T-helper 1 cell treated with Interleukin-12 subunit alpha and Interleukin-12 subunit beta and Interleukin-4 antibody, amounts not matched to agents 30 ng/mL and 1 ng/mL, for 36 hours (primary cell): ENCODE data around the gene SCART1. TPM values are rescaled to one million over a fixed set of nuclear protein-coding genes. Genes with fewer than 3 reads are reported as not detected.
"Not testable (repeated sequence)": the region's sequence is repeated elsewhere in the genome, so short reads cannot be mapped to it uniquely, and the experiment has no call there.

Experiments
- intact Hi-C: fragments of 100-400 bp; cut with micrococcal nuclease; formaldehyde crosslinking; loops from one replicate; pipeline ENCODE4 v1.15.1; 2024
- total RNA-seq: library from RNA; stranded (reverse); gene quantifications from 2 replicates; pipeline ENCODE4 v1.2.3, GENCODE V29; 2022

Gene SCART1
- total RNA-seq, 1 donor from 2014 or later, result 1.6 TPM

DNA sequence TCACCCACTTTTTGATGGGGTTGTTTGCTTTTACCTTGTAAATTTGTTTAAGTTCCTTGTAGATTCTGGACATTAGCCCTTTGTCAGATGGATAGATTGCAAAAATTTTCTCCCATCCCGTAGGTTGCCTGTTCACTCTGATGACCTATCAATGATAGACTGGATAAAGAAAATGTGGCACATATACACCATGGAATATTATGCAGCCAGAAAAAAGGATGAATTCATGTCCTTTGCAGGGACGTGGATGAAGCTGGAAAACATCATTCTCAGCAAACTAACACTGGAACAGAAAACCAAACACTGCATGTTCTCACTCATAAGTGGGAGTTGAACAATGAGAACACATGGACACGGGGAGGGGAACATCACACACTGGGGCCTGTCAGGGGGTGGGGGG is 15.5 kb downstream of the SCART1 start:
- intact Hi-C loops, result not testable (repeated sequence)

DNA sequence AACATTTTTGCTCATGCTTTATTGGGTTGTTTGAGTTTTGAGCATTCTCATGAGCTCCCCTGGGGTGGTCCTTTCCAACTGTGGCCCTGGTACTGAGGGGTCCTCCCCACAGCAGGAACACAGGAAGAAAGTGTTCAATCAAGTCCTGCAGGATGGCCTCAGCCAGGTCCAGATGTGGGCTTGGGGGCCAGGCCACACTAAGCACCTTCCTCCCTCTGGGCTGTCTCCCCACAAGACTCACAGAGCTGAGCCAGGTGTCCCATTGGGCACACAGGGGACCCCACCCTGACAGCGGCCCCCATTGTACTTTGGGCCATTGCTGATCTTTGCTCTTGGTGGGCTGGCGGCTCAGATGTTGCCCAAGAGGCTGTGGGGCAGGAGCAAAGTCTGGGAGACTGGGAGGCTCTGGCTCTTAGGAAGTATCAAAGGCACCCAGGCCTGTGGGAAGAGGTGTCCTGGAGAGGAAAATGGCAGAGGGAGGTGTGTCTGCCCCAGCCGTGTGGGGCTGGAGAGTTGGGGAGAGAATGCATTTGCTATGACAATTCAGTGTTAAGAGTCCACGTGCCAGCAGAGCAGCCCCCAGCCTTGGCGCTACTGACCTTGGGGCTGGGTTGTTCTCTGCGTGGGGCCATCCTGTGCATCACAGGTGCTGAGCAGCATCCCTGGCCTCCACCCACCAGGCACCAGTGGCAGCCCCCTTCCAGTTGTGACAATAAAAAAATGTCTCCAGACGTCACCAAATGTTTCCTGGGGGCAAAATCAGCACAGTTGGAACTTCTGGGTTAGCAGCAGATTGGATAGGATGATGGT is 17.8 kb downstream of the SCART1 start:
- intact Hi-C loops, result no loop called here

DNA sequence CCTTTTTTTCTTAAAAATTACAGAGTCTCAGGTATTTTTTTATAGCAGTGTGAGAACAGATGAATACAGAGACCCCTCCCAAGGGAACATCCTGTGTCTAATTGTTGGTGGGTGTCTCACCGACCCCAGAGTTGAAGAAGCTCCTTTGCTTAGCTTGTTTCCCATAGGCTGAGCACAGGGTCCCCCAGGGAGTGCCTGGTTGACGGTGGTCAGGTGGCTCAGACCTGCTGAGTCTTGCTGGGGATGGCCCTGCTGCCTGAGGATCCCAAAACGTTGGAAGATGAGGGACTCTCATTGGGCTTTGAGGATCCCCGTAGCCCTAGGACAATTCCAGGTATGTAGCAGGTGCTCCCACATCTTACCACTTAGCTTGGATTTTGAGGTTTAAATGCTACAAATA is 19.5 kb downstream of the SCART1 start:
- intact Hi-C loops, result no loop called here

DNA sequence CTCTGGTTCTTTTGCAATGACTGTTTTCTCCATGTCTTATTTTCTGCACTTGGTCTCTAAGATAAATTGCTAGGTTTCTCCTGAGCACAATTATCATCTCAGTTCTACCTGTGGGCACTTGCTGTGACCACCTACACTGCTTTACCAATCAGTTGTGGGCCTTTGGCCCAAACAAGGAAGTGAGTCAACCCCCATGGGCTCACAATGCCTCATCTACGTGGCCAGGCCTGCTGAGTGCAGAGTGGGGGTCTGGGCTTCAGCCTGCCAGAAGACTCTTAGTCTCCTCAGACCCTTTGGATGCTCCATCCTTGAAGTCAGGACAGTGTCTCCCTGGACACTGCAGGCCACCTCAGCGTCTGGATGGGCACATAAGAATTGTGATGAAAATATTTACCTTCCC is 20.3 kb downstream of the SCART1 start:
- intact Hi-C loops, result no loop called here

DNA sequence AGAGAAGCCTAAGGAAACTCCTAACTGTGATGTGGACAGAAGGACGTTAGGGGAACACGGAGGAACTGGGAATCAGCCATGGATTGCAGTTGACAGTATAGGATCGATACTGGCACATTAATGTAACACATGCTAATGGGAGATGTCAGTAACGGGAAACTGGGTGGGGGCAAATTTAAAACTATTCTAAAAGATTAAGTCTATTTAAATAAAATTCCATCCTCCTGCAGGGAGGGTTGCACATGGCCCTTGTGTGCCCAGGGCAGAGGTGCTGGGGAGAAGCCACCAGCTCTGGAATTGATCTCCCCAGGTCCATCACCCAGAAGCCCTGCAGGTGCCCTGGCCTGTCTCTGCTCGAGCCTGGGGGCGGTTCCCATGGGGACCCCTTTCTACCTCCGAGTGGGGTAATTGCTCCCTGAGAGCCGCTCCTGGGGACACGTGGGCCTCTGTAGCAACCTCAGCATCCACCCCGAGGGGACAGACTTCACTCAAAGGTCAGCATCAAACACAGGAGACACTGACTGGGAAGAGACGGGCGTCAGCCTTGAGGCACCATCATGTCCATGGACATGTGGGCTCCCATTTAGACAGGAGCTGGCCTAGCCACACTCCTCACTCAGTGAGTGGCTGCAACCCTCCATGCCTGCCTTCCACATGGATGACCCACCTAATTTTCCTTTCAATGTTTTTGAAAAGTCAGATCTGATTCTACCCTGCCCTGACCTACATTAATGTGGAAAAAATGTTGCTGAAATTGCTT is 21.1 kb downstream of the SCART1 start:
- intact Hi-C loops, result no loop called here

DNA sequence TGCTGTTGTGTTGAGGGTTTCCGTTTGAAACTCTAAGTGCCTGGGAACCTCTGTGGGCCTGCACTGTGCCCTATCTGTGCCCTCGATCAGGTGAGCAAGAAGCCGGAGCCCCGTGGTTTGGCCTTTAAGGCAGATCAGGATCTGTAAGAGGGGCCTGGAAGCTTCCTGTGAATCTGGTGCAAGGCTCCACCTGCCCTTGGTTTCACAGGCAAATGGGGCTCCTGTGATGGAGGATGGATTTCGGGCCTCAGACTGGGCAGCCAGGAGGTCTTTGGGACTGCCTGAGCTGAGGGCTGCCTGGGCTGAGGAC is 21.6 kb downstream of the SCART1 start:
- intact Hi-C loops, result no loop called here

DNA sequence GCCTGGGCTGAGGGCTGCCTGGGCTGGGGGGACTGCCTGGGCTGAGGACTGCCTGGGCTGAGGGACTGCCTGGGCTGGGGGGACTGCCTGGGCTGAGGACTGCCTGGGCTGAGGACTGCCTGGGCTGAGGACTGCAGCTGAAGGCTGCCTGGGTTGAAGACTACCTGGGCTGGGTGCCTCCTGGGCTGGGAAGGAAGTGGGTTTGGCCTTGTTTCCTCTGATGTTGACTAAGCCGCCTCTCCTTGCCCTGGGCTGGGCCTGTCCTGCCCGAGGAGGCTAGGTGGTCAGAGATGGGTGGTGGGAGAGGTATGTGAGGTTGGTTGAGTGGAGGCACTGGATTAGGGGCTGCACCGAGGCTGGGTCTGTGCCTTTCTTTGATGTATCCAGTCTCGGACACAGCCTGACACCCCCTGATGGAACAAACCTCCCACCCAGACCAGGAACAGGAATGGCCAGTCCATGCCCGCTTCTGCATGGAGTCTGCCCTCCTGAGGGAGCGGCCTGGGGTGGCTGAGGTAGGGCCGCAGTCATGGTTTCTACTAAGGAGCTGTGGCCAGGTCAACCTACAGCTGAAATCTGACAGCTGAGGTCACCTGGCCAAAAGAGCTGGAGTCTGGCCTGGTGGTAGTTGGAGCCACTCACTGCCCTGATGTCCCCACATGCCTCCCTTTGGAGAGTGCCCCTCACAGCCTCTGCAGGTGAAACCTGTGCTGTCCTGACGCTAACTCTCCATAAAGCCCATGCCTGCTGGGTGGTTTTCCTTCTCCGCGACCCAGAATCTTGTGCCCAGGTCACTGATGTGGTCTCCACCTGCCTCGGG is 22.3 kb downstream of the SCART1 start:
- intact Hi-C loops, result no loop called here

DNA sequence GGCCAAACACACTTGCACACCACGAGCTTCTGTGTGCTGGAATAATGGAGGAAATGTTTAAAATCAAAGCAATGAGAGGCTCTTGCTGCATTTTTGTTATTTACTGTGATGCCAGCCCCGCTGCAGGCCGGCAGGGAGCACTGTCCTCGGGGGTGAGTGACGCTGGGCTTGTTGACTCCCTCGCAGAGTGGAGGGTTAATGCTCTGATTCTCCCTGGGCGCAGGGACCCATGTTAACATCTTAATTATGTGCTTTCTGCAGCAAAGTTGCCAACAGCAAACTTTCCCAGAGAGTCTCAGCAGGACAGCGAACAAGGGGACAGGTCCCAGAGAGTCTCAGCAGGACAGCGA is 22.9 kb downstream of the SCART1 start:
- intact Hi-C loops, result no loop called here

DNA sequence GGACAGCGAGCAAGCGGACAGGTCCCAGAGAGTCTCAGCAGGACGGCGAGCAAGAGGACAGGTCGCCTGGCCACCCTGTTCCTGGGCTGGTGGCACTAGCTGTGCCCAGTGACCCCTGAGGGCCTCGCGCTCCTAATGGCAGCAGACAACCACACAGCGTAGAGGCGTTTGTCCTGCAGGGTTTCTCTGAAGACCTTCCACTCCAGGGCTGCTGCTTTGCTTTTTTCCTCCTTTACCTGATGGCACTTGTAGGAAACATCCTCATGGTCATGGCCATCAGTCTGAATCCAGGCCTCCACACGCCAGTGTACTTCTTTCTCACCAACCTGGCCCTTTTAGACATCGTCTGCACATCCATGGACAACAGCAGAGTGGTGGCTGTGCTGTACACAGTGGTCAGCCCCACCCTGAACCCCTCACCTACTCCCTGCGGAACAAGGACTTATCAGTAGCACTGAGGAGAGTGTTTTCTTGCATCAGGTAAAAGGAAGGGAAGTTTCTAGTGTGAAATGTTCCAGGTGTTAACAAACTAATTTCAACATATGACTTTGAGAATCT is 27.4 kb downstream of the SCART1 start:
- intact Hi-C loops, result no loop called here

DNA sequence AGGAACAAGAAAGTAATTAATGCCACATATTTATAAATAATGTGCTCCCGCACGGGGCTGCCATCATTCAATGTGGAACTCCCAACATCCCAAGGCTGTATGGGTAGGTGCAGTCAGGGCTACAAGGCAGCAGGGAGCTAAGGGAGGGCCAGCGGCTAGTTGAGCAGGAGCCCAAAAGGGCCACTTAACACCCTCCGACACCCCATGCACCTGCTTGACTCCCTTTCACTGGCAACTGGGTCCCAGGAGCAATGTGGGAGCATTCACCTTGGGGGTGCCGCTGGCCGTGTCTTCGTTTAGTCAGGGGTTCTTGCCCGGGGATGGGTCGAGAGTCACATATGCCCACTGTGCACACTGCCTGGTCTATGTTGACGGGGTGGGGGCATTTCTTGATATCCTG is 27.9 kb downstream of the SCART1 start:
- intact Hi-C loops, result no loop called here

DNA sequence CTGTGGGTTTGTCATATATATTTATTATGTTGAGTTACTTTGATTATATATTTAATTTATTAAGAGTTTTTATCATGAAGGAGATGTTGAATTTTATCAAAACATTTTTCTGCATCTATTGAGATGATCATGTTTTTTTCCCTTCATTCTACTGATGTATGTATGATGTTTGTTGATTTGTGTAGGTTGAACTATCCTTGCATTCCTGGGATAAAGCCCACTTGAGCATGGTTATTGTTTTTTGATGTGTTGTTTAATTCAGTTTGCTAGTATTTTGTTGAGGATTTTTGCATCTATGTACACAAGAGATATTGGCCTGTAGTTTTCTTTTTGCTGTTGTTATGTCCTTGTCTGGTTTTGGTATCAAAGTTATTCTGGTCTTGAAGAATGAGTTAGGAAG is 31.1 kb downstream of the SCART1 start:
- intact Hi-C loops, result no loop called here

DNA sequence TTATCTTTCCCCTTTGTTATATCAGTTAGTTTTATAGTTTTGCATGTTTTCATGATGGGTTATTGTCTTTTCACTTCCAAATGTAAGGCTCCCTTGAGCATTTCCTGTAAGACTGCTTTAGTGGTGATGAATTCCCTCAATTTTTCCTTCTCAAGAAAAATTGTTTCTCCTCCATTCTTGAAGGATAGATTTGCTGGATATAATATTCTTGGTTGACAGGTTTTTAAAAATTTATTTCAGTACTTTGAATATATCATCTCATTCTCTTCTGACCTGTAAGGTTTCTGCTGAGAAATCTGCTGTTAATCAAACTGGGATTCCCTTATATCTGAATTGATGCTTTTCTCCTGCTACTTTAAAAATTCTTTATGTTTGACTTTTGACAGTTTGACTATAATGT is 33.3 kb downstream of the SCART1 start:
- intact Hi-C loops, result no loop called here

DNA sequence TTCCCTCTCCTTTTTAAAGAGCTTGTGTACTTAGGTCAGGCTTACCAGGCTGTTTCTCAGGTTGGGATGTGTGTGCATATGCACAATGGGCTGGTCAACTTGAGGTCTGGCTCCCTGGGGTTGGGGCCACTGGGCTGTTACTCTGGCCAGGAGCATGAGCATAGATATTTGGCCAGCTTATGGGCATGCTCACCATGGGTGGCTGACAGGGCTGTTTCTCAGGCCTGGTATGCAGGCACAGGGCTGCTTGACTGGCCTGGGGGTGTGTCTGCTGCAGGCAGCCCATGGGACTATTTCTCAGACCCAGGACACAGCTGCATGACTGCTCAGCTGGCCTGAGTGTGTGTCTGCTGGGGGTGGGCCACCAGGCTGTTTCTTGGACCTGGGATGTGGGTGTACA is 34.6 kb downstream of the SCART1 start:
- intact Hi-C loops, result no loop called here

DNA sequence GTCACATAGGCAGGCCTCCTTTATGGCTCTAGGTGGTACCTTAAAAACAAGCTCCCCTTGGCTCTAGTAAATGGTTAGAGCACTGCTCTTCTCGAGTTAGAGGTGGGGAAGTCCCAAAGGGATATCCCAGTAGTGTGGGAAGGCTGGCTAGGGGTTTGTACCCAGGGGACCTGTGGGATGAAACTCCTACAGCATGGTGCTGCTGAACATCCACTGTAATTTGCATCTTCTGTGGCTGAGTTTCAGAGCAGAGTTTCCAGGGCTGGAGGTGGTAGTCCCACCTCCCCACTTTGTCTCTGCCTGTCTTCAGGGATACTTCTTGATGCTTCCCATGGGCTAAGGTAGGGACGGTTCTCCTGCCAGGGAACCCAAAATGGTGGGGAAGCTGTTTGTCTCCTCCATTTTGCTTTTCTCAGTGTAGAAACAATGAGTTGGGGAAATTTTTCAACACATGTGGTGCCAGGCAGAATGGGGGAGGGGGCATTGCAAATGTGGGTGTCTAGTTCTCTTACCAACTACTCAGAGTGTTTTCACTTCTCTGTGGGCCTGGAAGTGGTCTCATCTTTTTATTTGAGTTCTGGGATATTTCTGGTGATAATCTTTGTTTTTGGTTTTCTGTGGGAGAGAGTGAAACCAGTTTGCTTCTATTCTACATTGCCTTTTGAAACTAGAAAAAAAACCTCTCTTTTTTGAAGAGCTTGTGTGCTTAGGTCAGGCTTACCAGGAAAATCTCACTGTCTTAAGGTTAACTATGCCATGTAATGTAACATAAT is 36.3 kb downstream of the SCART1 start:
- intact Hi-C loops, result no loop called here

DNA sequence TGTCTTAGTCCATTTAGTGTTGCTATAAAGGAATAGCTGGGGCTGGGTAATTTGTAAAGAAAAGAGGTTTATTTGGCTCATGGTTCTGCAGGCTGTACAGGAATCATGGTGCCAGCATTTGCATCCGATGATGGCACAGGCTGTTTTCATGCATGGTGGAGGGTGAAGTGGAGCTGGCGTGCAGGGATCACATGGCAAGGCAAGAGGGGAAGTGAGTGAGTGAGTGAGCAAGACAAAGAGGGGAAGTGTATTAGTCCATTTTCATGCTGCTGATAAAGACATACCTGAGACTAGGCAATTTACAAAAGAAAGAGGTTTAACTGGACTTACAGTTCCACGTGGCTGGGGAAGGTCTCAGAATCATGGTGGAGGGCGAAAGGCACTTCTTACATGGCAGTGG is 39.8 kb downstream of the SCART1 start:
- intact Hi-C loops, result not testable (repeated sequence)

DNA sequence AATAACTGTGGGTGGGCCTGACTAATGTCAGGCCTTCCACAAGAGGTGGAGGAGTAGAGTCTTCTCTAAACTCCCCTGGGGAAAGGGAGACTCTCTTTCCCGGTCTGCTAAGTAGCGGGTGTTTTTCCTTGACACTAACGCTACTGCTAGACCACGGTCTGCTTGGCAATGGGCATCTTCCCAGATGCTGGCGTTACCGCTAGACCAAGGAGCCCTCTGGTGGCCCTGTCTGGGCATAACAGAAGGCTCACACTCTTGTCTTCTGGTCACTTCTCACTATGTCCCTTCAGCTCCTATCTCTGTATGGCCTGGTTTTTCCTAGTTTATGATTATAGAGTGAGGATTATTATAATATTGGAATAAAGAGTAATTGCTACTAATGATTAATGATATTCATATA is 43.6 kb downstream of the SCART1 start:
- intact Hi-C loops, result loop anchor here (1.0 kb wide), 2 partner anchors 58 to 168 kb away; no protein-coding TSS in a partner anchor

DNA sequence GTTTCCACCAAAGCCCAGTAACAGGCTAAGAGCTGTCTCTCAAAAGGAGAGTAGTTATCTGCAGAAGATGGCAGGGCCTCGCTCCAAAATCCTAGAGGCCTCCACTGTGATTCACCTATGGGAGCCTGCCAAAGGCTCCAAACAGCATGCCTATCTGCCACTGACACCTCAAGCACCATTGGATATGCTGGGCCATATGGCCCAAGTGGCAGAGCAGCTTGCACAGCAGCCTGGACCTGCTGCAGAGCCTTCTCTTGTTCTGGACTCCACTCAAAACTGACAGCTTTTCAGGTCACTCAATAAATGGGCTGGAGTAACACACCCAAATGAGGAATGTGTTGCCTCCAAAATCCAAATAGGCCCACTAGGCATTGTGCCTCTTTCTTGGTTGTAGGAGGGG is 45.4 kb downstream of the SCART1 start:
- intact Hi-C loops, result not testable (repeated sequence)

DNA sequence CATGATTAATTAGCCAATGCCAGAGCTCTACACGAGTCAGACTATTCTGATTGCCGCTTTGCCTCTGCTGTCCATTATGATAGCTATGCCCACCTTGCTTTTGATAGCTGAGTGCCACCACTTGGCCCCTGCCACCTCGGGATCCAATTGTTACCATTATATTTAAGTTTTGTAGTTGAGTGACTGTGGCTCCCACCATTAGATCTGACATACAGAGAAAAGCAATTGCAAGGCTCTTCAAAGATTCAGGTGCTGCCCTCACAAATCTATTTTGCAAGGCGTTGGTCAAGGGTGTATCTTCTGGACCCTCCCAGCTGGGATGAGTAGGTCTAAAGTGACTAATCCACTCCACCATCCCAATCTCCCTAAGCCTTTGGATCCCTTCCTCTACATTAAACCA is 47.2 kb downstream of the SCART1 start:
- intact Hi-C loops, result not testable (repeated sequence)

DNA sequence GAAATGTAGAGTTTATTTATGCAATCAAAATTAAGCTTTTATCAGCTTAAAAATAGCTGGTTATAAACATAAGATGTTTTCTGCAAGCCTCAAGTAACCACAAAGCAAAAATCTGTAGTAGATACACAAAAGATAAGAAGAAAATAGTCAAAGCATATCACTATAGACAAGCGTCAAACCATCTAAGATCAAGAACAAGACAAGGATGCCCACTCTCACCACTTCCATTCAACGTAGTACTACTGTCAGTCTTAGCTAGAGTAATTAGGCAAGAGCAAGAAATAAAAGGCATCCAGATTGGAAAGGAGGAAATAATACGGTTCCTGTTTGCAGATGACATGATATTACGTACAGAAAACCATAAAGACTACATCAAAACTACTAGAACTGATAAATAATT is 56.0 kb downstream of the SCART1 start:
- intact Hi-C loops, result no loop called here

DNA sequence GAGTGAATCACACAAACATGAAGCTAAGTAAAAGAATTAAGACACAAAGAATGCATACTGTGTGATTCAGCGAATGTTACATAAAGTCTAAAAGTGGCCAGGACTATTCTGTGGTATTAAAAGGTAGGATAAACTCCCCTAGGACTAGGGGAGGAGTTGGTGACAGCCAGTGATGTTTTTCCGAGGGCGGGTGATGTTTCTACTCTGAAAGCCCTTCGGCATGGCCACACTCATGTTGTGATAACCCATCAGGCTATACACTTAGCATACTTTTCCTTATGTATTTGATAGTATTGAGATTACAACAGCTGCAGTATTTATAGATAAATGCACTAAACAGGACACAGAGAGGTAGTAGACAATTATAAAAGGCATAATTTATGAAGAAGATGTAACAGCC is 57.7 kb downstream of the SCART1 start:
- intact Hi-C loops, result no loop called here

DNA sequence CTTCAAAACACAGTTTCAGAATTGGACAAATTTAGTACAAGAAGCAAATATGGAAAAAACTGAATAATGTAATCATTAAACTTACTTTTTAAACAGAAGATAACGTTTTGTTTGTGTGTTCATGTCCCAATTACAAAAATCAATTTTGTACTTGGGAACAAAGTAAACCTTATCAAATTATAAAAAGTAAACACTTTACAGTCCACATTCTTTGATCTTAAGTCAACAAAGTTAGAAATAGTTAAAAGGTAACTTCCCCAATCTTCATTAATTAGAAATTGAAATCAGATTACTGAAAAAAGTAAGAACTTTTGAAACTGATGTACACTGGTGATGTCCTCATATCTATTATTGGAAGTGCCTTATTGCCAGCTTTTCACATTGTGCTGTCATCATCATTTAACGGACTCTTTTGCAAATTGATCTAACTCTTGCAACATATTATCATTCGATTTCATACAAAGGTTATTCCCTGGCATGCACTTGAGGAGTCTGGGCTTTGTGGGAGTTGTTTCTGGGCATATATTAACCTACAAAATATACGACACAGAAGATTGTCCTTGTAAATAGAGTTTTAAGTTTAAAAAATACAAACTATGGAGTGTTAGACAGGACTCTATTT is 58.3 kb downstream of the SCART1 start:
- intact Hi-C loops, result no loop called here
